BLaER1 (cell line): ENCODE data around the gene GPER1.
"Not testable (repeated sequence)": the region's sequence is repeated elsewhere in the genome, so short reads cannot be mapped to it uniquely, and the experiment has no call there.

Experiments used
- H3K27ac ChIP-seq: shearing (Covaris generic); formaldehyde crosslinking; 2 replicates; pipeline ENCODE4 v1.8.1; 2022
- H3K27me3 ChIP-seq: shearing (Covaris generic); formaldehyde crosslinking; 2 replicates; pipeline ENCODE4 v1.8.1; 2022
- H3K36me3 ChIP-seq: shearing (Covaris generic); formaldehyde crosslinking; 2 replicates; pipeline ENCODE4 v1.8.1; 2022
- H3K4me1 ChIP-seq: shearing (Covaris generic); formaldehyde crosslinking; 2 replicates; pipeline ENCODE4 v1.8.1; 2022
- H3K4me2 ChIP-seq: shearing (Covaris generic); formaldehyde crosslinking; 2 replicates; pipeline ENCODE4 v1.8.1; 2022
- H3K4me3 ChIP-seq: shearing (Covaris generic); formaldehyde crosslinking; 2 replicates; pipeline ENCODE4 v1.8.1; 2022
- H3K9ac ChIP-seq: shearing (Covaris generic); formaldehyde crosslinking; 2 replicates; pipeline ENCODE4 v1.8.1; 2022
- H3K9me3 ChIP-seq: shearing (Covaris generic); formaldehyde crosslinking; 2 replicates; pipeline ENCODE4 v1.8.1; 2022
- H4K20me1 ChIP-seq: shearing (Covaris generic); formaldehyde crosslinking; 2 replicates; pipeline ENCODE4 v1.8.1; 2022
- Cebpa-rat ChIP-seq: shearing (Covaris generic); IDR thresholded peaks from 2 replicates; pipeline ENCODE4 v1.8.1; 2022

GPER1 gene

GRCh38 chr7:1112625-1113547 lies 25.0 kb downstream of the GPER1 start:
- no peaks in the 10 kb centered on the region for H3K9me3 ChIP-seq
- no peak overlapping the region for H3K9ac ChIP-seq
- TF ChIP-seq Cebpa-rat = no peak
- H4K20me1 ChIP-seq = peaks cover 48% of the 10 kb centered on the region
- H3K27ac ChIP-seq = no peak overlapping the region
- no peaks in the 10 kb centered on the region for H3K27me3 ChIP-seq
- peaks cover 75% of the 10 kb centered on the region for H3K4me1 ChIP-seq
- H3K4me2 ChIP-seq = peak overlapping the region; percentile 55
- H3K36me3 ChIP-seq = peaks cover 26% of the 10 kb centered on the region
- no peak overlapping the region for H3K4me3 ChIP-seq

GRCh38 chr7:1113548-1113885 lies 25.6 kb downstream of the GPER1 start:
- peaks cover 26% of the 10 kb centered on the region for H3K36me3 ChIP-seq
- H4K20me1 ChIP-seq = peaks cover 42% of the 10 kb centered on the region
- no peaks in the 10 kb centered on the region for H3K9me3 ChIP-seq
- H3K9ac ChIP-seq = no peak overlapping the region
- no peak for TF ChIP-seq Cebpa-rat
- H3K4me1 ChIP-seq = peaks cover 70% of the 10 kb centered on the region
- H3K4me3 ChIP-seq = no peak overlapping the region
- 0 out of 2 replicates have a peak overlapping the region, but pooled peaks have one; percentile 58 for H3K27ac ChIP-seq
- H3K27me3 ChIP-seq = no peaks in the 10 kb centered on the region
- H3K4me2 ChIP-seq = peak overlapping the region; percentile 55

GRCh38 chr7:1114088-1114487 lies 26.2 kb downstream of the GPER1 start:
- Histone ChIP-seq H3K9me3 (no peaks in the 10 kb centered on the region), H3K4me3 (no peak overlapping the region), H3K27ac (peak overlapping the region; percentile 58; the same call in 1 of the 2 replicates), H3K27me3 (no peaks in the 10 kb centered on the region), H3K4me1 (peaks cover 68% of the 10 kb centered on the region), H4K20me1 (peaks cover 38% of the 10 kb centered on the region), H3K36me3 (peaks cover 26% of the 10 kb centered on the region), H3K9ac (peak overlapping the region; percentile 37), H3K4me2 (peak overlapping the region; percentile 55)
- TF ChIP-seq Cebpa-rat = no peak

DNA sequence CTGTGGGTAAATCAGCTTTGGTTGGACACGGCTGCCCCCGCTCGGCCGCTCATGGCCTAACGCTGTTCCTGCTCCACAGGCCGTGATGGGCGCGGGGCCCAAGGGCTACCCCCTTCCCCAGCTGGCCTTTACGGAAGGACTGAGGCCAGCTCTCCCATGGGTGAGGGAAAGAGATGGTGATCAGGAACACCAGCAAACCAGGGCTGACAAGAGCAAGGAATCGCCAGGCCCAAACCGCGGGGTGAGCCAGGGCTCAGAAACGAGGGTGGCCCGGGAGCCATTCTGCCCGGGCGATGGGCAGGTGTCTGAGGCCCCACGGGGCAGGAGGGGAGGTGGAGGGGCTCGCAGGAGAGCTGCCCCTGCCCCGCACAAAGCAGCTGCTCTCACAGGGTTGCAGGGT lies 26.6 kb downstream of the GPER1 start:
- Histone ChIP-seq H3K9ac (peak overlapping the region; percentile 37; the same call in 1 of the 2 replicates), H3K4me1 (peaks cover 68% of the 10 kb centered on the region)

GRCh38 chr7:1115171-1116045 lies 27.5 kb downstream of the GPER1 start:
- Histone ChIP-seq H4K20me1 (peaks cover 34% of the 10 kb centered on the region), H3K4me2 (peak overlapping the region; percentile 55), H3K36me3 (peaks cover 26% of the 10 kb centered on the region), H3K4me1 (peaks cover 67% of the 10 kb centered on the region), H3K27ac (0 out of 2 replicates have a peak overlapping the region, but pooled peaks have one; percentile 58)
- not testable (repeated sequence) for H3K27me3 ChIP-seq, H3K4me3 ChIP-seq, H3K9me3 ChIP-seq, H3K9ac ChIP-seq

More for the DNA sequence above, 26.6 kb downstream of the GPER1 start:
- Histone ChIP-seq H3K9me3 (no peaks in the 10 kb centered on the region), H3K4me3 (no peak overlapping the region), H3K4me2 (peak overlapping the region; percentile 55), H3K27me3 (no peaks in the 10 kb centered on the region), H4K20me1 (peaks cover 38% of the 10 kb centered on the region), H3K27ac (peak overlapping the region; percentile 58), H3K36me3 (peaks cover 26% of the 10 kb centered on the region)
- no peak for TF ChIP-seq Cebpa-rat

DNA sequence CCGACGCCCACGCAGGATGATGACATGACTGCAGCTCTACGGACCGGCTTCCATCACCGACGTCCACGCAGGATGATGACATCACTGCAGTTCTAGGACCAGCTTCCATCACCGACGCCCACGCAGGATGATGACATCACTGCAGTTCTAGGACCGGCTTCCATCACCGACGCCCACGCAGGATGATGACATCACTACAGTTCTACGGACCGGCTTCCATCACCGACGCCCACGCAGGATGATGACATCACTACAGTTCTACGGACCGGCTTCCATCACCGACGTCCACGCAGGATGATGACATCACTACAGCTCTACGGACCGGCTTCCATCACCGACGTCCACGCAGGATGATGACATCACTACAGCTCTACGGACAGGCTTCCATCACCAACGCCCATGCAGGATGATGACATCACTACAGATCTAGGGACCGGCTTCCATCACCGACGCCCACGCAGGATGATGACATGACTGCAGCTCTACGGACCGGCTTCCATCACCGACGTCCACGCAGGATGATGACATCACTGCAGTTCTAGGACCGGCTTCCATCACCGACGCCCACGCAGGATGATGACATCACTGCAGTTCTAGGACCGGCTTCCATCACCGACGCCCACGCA lies 28.6 kb downstream of the GPER1 start:
- H3K36me3 ChIP-seq = peaks cover 26% of the 10 kb centered on the region
- H4K20me1 ChIP-seq = peaks cover 42% of the 10 kb centered on the region

DNA sequence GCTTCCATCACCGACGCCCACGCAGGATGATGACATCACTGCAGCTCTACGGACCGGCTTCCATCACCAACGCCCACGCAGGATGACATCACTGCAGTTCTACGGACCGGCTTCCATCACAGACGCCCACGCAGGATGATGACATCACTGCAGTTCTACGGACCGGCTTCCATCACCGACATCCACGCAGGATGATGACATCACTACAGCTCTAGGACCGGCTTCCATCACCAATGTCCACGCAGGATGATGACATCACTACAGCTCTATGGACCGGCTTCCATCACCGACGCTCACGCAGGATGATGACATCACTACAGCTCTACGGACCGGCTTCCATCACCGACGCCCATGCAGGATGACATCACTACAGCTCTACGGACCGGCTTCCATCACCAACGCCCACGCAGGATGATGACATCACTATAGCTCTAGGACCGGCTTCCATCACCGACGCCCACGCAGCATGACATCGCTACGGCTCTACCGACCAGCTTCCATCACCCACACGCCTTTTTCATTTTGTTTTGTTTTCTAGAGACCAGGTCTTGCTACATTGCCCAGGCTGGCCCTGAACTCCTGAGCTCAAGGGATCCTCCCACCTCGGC lies 29.5 kb downstream of the GPER1 start:
- Histone ChIP-seq H3K36me3 (peaks cover 22% of the 10 kb centered on the region), H3K27me3 (no peaks in the 10 kb centered on the region), H3K4me1 (peaks cover 67% of the 10 kb centered on the region), H3K9ac (no peak overlapping the region), H3K4me2 (no peak overlapping the region), H4K20me1 (peaks cover 46% of the 10 kb centered on the region), H3K27ac (no peak overlapping the region), H3K9me3 (no peaks in the 10 kb centered on the region), H3K4me3 (no peak overlapping the region)
- TF ChIP-seq Cebpa-rat = no peak

More for the DNA sequence above, 28.6 kb downstream of the GPER1 start:
- not testable (repeated sequence) for H3K9me3 ChIP-seq, H3K9ac ChIP-seq, H3K4me2 ChIP-seq, H3K4me3 ChIP-seq, H3K27ac ChIP-seq, H3K27me3 ChIP-seq
- peaks cover 67% of the 10 kb centered on the region for H3K4me1 ChIP-seq

DNA sequence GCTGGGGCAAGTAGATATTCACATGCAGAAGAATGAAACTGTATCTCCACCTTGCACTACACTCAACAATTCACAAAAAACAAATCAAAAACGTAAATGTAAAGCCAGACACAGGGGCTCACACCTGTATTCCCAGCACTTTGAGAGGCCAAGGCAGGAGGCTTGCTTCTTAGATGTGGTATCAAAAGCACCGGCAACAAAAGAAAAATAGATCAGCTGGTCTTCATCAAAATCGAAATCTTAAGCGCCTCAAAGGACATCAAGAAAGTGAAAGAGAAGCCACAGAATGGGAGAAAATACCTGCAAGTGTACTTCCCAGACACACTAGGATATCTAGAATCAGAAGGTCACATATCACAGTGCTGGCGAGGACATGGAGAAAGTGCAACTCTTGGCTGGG lies 31.3 kb downstream of the GPER1 start:
- TF ChIP-seq Cebpa-rat = no peak
- peaks cover 41% of the 10 kb centered on the region for H4K20me1 ChIP-seq
- no peaks in the 10 kb centered on the region for H3K9me3 ChIP-seq
- H3K4me3 ChIP-seq = no peak overlapping the region
- peaks cover 67% of the 10 kb centered on the region for H3K4me1 ChIP-seq
- 0 out of 2 replicates have a peak overlapping the region, but pooled peaks have one; percentile 11 for H3K4me2 ChIP-seq
- H3K27me3 ChIP-seq = no peaks in the 10 kb centered on the region
- H3K9ac ChIP-seq = no peak overlapping the region
- peaks cover 11% of the 10 kb centered on the region for H3K36me3 ChIP-seq
- H3K27ac ChIP-seq = no peak overlapping the region

DNA sequence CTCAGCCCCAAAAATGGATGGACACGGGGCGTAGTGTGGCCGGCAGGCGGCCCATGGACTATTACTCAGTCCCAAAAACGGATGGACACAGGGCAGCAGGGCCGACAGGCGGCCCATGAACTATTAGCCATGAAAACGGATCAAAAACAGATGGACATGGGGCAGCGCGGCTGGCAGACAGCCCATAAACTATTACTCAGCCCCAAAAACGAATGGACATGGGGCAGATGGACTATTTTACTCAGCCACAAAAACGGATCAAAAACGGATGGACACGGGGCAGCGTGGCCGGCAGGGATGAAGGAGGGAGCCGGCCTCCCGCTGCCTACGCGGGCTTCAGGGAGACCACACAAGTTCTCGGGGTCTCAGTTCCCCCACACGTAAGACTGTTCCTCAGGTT lies 32.9 kb downstream of the GPER1 start:
- H3K9me3 ChIP-seq = no peaks in the 10 kb centered on the region
- H3K27ac ChIP-seq = no peak overlapping the region
- no peak for TF ChIP-seq Cebpa-rat
- H3K27me3 ChIP-seq = no peaks in the 10 kb centered on the region
- H3K4me3 ChIP-seq = no peak overlapping the region
- H4K20me1 ChIP-seq = peaks cover 41% of the 10 kb centered on the region
- no peak overlapping the region for H3K9ac ChIP-seq
- peaks cover 17% of the 10 kb centered on the region for H3K36me3 ChIP-seq
- peak overlapping the region; percentile 99 for H3K4me2 ChIP-seq
- H3K4me1 ChIP-seq = peaks cover 62% of the 10 kb centered on the region
